H9 (cell line): Measurements from ENCODE around the gene RGSL1. TPM values are rescaled to one million over a fixed set of nuclear protein-coding genes. Genes with fewer than 3 reads are reported as not detected.

Experiments
- DNase-seq: peaks from one replicate; pipeline ENCODE4 v3.0.0-alpha.2; 2017
- H2AFZ ChIP-seq: one replicate; pipeline ENCODE4 v1.6.1; 2013; ENCODE audit warnings: mild to moderate bottlenecking, low read length, control low read depth, moderate library complexity
- H2AK5ac ChIP-seq: 2 replicates; pipeline ENCODE4 v1.6.1; 2013; ENCODE audit warnings: low read length, control low read depth, mixed read lengths; ENCODE audit not compliant: insufficient read length
- H2BK120ac ChIP-seq: one replicate; pipeline ENCODE4 v1.6.1; 2013; ENCODE audit warnings: low read depth, mild to moderate bottlenecking, low read length, control low read depth, inconsistent platforms; ENCODE audit not compliant: poor library complexity, severe bottlenecking
- H2BK12ac ChIP-seq: 2 replicates; pipeline ENCODE4 v1.6.1; 2013; ENCODE audit warnings: low read length, control low read depth, mixed read lengths, low read depth; ENCODE audit not compliant: insufficient read length
- H2BK15ac ChIP-seq: 2 replicates; pipeline ENCODE4 v1.6.1; 2013; ENCODE audit warnings: low read depth, low read length, control low read depth
- H2BK20ac ChIP-seq: one replicate; pipeline ENCODE4 v1.6.1; 2013; ENCODE audit warnings: low read depth, mild to moderate bottlenecking, low read length, control low read depth, inconsistent platforms; ENCODE audit not compliant: poor library complexity, severe bottlenecking
- H2BK5ac ChIP-seq: 2 replicates; pipeline ENCODE4 v1.6.1; 2013; ENCODE audit warnings: low read length, control low read depth, mixed read lengths; ENCODE audit not compliant: insufficient read length
- H3K14ac ChIP-seq: 2 replicates; pipeline ENCODE4 v1.6.1; 2013; ENCODE audit warnings: low read length, control low read depth; ENCODE audit not compliant: insufficient read depth
- H3K18ac ChIP-seq: 2 replicates; pipeline ENCODE4 v1.6.1; 2013; ENCODE audit warnings: low read depth, mild to moderate bottlenecking, mixed read lengths, low read length, control low read depth; ENCODE audit not compliant: insufficient read length
- H3K23ac ChIP-seq: 2 replicates; pipeline ENCODE4 v1.6.1; 2013; ENCODE audit warnings: low read length, control low read depth, mixed read lengths, low read depth; ENCODE audit not compliant: insufficient read length
- H3K23me2 ChIP-seq: 2 replicates; pipeline ENCODE4 v1.6.1; 2013; ENCODE audit warnings: low read depth, mild to moderate bottlenecking, mixed read lengths, low read length, control low read depth; ENCODE audit not compliant: insufficient read length, poor library complexity, severe bottlenecking
- H3K27ac ChIP-seq: 2 replicates; pipeline ENCODE4 v1.5.1; 2013; ENCODE audit warnings: low read length, control low read depth, mixed read lengths, low read depth; ENCODE audit not compliant: insufficient read length
- H3K27me3 ChIP-seq: 2 replicates; pipeline ENCODE4 v1.6.1; 2013; ENCODE audit warnings: low read length, control low read depth, inconsistent platforms; ENCODE audit not compliant: insufficient read depth
- H3K4ac ChIP-seq: 2 replicates; pipeline ENCODE4 v1.6.1; 2013; ENCODE audit warnings: low read depth, mild to moderate bottlenecking, control low read depth, inconsistent platforms, low read length, moderate library complexity
- H3K4me1 ChIP-seq: 2 replicates; pipeline ENCODE4 v1.6.1; 2013; ENCODE audit warnings: low read length, control low read depth, inconsistent platforms; ENCODE audit not compliant: insufficient read depth
- H3K4me2 ChIP-seq: 2 replicates; pipeline ENCODE4 v1.6.1; 2013; ENCODE audit warnings: low read length, control low read depth, mixed read lengths; ENCODE audit not compliant: insufficient read length, insufficient read depth
- H3K56ac ChIP-seq: 2 replicates; pipeline ENCODE4 v1.6.1; 2013; ENCODE audit warnings: low read depth, mild to moderate bottlenecking, mixed read lengths, low read length, control low read depth; ENCODE audit not compliant: insufficient read length
- H3K79me1 ChIP-seq: 2 replicates; pipeline ENCODE4 v1.6.1; 2013; ENCODE audit warnings: low read depth, mild to moderate bottlenecking, moderate library complexity, low read length, control low read depth, inconsistent platforms; ENCODE audit not compliant: insufficient read depth, poor library complexity, severe bottlenecking
- H3K79me2 ChIP-seq: 2 replicates; pipeline ENCODE4 v1.6.1; 2013; ENCODE audit warnings: low read length, control low read depth, inconsistent platforms; ENCODE audit not compliant: insufficient read depth
- H3K9ac ChIP-seq: 2 replicates; pipeline ENCODE4 v1.6.1; 2013; ENCODE audit warnings: low read length, control low read depth, mixed read lengths; ENCODE audit not compliant: insufficient read length; ENCODE audit errors: extremely low read depth
- H3K9me3 ChIP-seq: one replicate; pipeline ENCODE4 v1.6.1; 2013; ENCODE audit warnings: low read depth, low read length, inconsistent platforms; ENCODE audit not compliant: control insufficient read depth
- H3T11ph ChIP-seq: one replicate; pipeline ENCODE4 v1.6.1; 2013; ENCODE audit warnings: mild to moderate bottlenecking, low read length, control low read depth, inconsistent platforms
- H4K20me1 ChIP-seq: one replicate; pipeline ENCODE4 v1.6.1; 2013; ENCODE audit not compliant: control insufficient read depth, insufficient read length, insufficient read depth
- H4K5ac ChIP-seq: 2 replicates; pipeline ENCODE4 v1.6.1; 2013; ENCODE audit warnings: low read depth, mild to moderate bottlenecking, mixed read lengths, low read length, control low read depth; ENCODE audit not compliant: insufficient read length
- H4K8ac ChIP-seq: replicated peaks from 2 replicates; pipeline ENCODE4 v1.6.1; 2013; ENCODE audit warnings: low read length, control low read depth, mixed read lengths, low read depth; ENCODE audit not compliant: insufficient read length
- H4K91ac ChIP-seq: 2 replicates; pipeline ENCODE4 v1.6.1; 2013; ENCODE audit warnings: low read depth, mild to moderate bottlenecking, moderate library complexity, mixed read lengths, low read length, control low read depth; ENCODE audit not compliant: insufficient read length
- H3K27ac Mint-ChIP-seq, 3 experiments: 2 replicates in 2 of 3; 3 replicates in 1 of 3; pipeline ENCODE4 v1.8.0; 2020 to 2021; ENCODE audit warnings: mixed read lengths in 3 of 3, mild to moderate bottlenecking in 1 of 3, moderate library complexity in 1 of 3
- H3K27me3 Mint-ChIP-seq: 2 replicates; pipeline ENCODE4 v1.8.0; 2021; ENCODE audit warnings: low read depth, mild to moderate bottlenecking, moderate library complexity, mixed read lengths
- H3K36me3 Mint-ChIP-seq, 3 experiments: 2 replicates in 2 of 3; 3 replicates in 1 of 3; pipeline ENCODE4 v1.8.0; 2020 to 2021; ENCODE audit warnings: low read depth in 3 of 3, mixed read lengths in 3 of 3; ENCODE audit not compliant: insufficient read depth in 1 of 3
- H3K4me1 Mint-ChIP-seq, 2 experiments: 2 replicates each; pipeline ENCODE4 v1.8.0; 2020; ENCODE audit warnings: mixed read lengths in 2 of 2
- H3K4me3 Mint-ChIP-seq, 2 experiments: 2 replicates in 1 of 2; 3 replicates in 1 of 2; pipeline ENCODE4 v1.8.0; 2020 to 2021; ENCODE audit warnings: mild to moderate bottlenecking in 2 of 2, mixed read lengths in 2 of 2, moderate library complexity in 1 of 2
- H3K9me3 Mint-ChIP-seq, 2 experiments: 2 replicates in 1 of 2; 3 replicates in 1 of 2; pipeline ENCODE4 v1.8.0; 2020; ENCODE audit warnings: mild to moderate bottlenecking in 2 of 2, mixed read lengths in 2 of 2, moderate library complexity in 1 of 2
- WGBS: extraction: QIAGEN DNeasy Blood & Tissue Kit; methylation state at CpG from one replicate; pipeline ENCODE4 v1.1.7; 2013; ENCODE audit warnings: missing lambda C conversion rate, low lambda C conversion rate, mixed read lengths; ENCODE audit not compliant: insufficient read length; ENCODE audit errors: extremely low coverage; 5-methylcytosine and 5-hydroxymethylcytosine counted together
- total RNA-seq: library from RNA; stranded (reverse); gene quantifications from 2 replicates; pipeline ENCODE4 v1.2.1, GENCODE V29; 2021
- TF ChIP-seq, protein P1 (sequence below): fragments of 200-600 bp; sonication (generic); conservative IDR thresholded peaks from 3 replicates; pipeline ENCODE4 v1.8.0; 2021; ENCODE audit warnings: antibody characterized with exemption, mild to moderate bottlenecking

Gene RGSL1
- total RNA-seq, 1 experiment from 2014 or later = not detected

DNA sequence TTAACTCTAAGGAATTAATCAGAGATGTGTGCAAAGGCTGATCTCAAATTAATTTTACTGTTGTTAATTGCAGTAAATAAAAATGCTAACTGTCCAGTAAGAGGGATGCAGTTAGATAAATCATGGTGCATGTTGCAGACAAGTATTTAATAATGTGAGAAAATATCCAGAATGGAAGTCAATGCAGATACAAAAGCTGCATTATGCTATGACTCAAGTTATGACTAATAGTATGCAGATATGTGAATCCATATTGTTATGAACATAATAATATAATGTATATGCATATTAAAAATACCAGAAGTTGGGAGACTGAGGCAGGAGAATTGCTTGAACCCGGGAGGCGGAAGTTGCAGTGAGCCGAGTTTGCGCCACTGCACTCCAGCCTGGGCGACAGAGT, 117.7 kb downstream of the RGSL1 start:
- H3K23me2 ChIP-seq = no peaks in the 10 kb centered on the region
- H2BK12ac ChIP-seq = no peak overlapping the region
- H3K27ac ChIP-seq = no peak overlapping the region
- H4K8ac ChIP-seq = no peak overlapping the region
- H3K79me2 ChIP-seq = no peaks in the 10 kb centered on the region
- H3K4me1 Mint-ChIP-seq = peaks cover 0 to 4% of the 10 kb centered on the region in 2 experiments; a peak in 2 of 4 replicates
- H3K79me1 ChIP-seq = no peaks in the 10 kb centered on the region
- no peak overlapping the region for H4K5ac ChIP-seq
- no peak overlapping the region for H3K27ac Mint-ChIP-seq
- H3K4me3 Mint-ChIP-seq = no peak overlapping the region
- H3K27me3 Mint-ChIP-seq = no peaks in the 10 kb centered on the region
- no peak overlapping the region for H4K91ac ChIP-seq
- no peak overlapping the region for H3K9ac ChIP-seq
- H2BK120ac ChIP-seq = no peak overlapping the region
- no peak overlapping the region for H2BK5ac ChIP-seq
- H3K9me3 ChIP-seq = no peaks in the 10 kb centered on the region
- H3K27me3 ChIP-seq = no peaks in the 10 kb centered on the region
- DNase-seq = no peak
- H3K36me3 Mint-ChIP-seq = no peaks in the 10 kb centered on the region; a peak in 1 of 7 replicates
- TF ChIP-seq, protein P1, sequence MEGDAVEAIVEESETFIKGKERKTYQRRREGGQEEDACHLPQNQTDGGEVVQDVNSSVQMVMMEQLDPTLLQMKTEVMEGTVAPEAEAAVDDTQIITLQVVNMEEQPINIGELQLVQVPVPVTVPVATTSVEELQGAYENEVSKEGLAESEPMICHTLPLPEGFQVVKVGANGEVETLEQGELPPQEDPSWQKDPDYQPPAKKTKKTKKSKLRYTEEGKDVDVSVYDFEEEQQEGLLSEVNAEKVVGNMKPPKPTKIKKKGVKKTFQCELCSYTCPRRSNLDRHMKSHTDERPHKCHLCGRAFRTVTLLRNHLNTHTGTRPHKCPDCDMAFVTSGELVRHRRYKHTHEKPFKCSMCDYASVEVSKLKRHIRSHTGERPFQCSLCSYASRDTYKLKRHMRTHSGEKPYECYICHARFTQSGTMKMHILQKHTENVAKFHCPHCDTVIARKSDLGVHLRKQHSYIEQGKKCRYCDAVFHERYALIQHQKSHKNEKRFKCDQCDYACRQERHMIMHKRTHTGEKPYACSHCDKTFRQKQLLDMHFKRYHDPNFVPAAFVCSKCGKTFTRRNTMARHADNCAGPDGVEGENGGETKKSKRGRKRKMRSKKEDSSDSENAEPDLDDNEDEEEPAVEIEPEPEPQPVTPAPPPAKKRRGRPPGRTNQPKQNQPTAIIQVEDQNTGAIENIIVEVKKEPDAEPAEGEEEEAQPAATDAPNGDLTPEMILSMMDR = no peak
- no peak overlapping the region for H3T11ph ChIP-seq
- no peak overlapping the region for H3K56ac ChIP-seq
- H3K4me2 ChIP-seq = no peak overlapping the region
- no peaks in the 10 kb centered on the region for H3K4me1 ChIP-seq
- H2AFZ ChIP-seq = no peak overlapping the region
- no peak overlapping the region for H2BK15ac ChIP-seq
- WGBS = no CpG with 5 or more reads among the region's 5 CpGs
- H3K14ac ChIP-seq = no peak overlapping the region
- H2AK5ac ChIP-seq = no peak overlapping the region
- no peak overlapping the region for H3K23ac ChIP-seq
- H4K20me1 ChIP-seq = no peaks in the 10 kb centered on the region
- H3K18ac ChIP-seq = no peak overlapping the region
- H3K4ac ChIP-seq = no peak overlapping the region
- H3K9me3 Mint-ChIP-seq = peaks cover 0 to 2% of the 10 kb centered on the region in 2 experiments; a peak in 2 of 5 replicates
- H2BK20ac ChIP-seq = no peak overlapping the region
